AG04449 (cell line): ENCODE results near the gene FERMT3.

Source experiments
- CTCF ChIA-PET: fragments of 350-600 bp; formaldehyde crosslinking; extraction: SDS; loops from one replicate; lab custom pipeline; 2021; ENCODE audit warnings: antibody characterized with exemption; lab: Yijun Ruan, JAX
- POLR2A ChIA-PET: fragments of 400-600, 350-600 bp; formaldehyde crosslinking; extraction: SDS; loops from one replicate; lab custom pipeline; 2020; ENCODE audit warnings: antibody characterized with exemption, inconsistent platforms; lab: Yijun Ruan, JAX
- DNase-seq: peaks from one replicate; pipeline ENCODE4 v3.0.0-alpha.2; 2010; ENCODE audit warnings: low read depth, low spot score
- H3K4me3 ChIP-seq: 2 replicates; pipeline ENCODE4 v1.5.1; 2011; ENCODE audit warnings: low read depth, mild to moderate bottlenecking, control low read depth, low read length
- CTCF ChIP-seq: IDR thresholded peaks from one replicate; pipeline ENCODE4 v1.5.1; 2011; ENCODE audit warnings: mild to moderate bottlenecking, moderate library complexity, low read length, control low read depth, inconsistent platforms; ENCODE audit not compliant: insufficient read depth; ENCODE audit errors: missing control alignments

The FERMT3 gene

GRCh38 chr11:64256300-64256699 lies 49.8 kb downstream of the FERMT3 start:
- H3K4me3 ChIP-seq: no peak overlapping the region
- no peak for TF ChIP-seq CTCF
- CTCF ChIA-PET: interaction anchor here (1.0 to 2.2 kb wide), 4 partner anchors 9 to 48 kb away, joined by 3 to 8 read pairs (median 5); partner anchors contain the start of gene PPP1R14B
- DNase-seq: no peak
- POLR2A ChIA-PET: no interaction called here

- ChIA-PET POLR2A (interaction anchor here (1.0 to 2.6 kb wide), 2 partner anchors 10 to 13 kb away, joined by 5 to 12 read pairs; no protein-coding TSS in a partner anchor), CTCF (interaction anchor here (0.8 to 15.2 kb wide), 4 partner anchors 10 to 54 kb away, joined by 3 to 224 read pairs (median 9); partner anchors contain the start of genes PLCB3 and PPP1R14B)
- no peak for TF ChIP-seq CTCF
- H3K4me3 ChIP-seq: no peak overlapping the region
- no peak for DNase-seq
These were observed 51.8 kb downstream of the FERMT3 start for GRCh38 chr11:64258356-64258755.

GRCh38 chr11:64258946-64259532 lies 52.5 kb downstream of the FERMT3 start:
- TF ChIP-seq CTCF: no peak
- POLR2A ChIA-PET: interaction anchor here (1.0 to 2.6 kb wide), 2 partner anchors 9 to 12 kb away, joined by 5 to 12 read pairs; no protein-coding TSS in a partner anchor
- no peak for DNase-seq
- CTCF ChIA-PET: interaction anchor here (0.8 to 15.2 kb wide), 4 partner anchors 9 to 55 kb away, joined by 3 to 224 read pairs (median 9); partner anchors contain the start of genes PLCB3 and PPP1R14B
- H3K4me3 ChIP-seq: no peak overlapping the region

- H3K4me3 ChIP-seq: no peak overlapping the region
- ChIA-PET POLR2A (interaction anchor here (2.6 kb wide), 1 partner anchor 8 kb away, joined by 12 read pairs; no protein-coding TSS in a partner anchor), CTCF (interaction anchor here (2.3 to 15.2 kb wide), 2 partner anchors 11 to 43 kb away, joined by 12 to 224 read pairs; partner anchors contain the start of genes PLCB3 and PPP1R14B)
These were observed 53.1 kb downstream of the FERMT3 start for GRCh38 chr11:64259533-64260067.

GRCh38 chr11:64260147-64260708 lies 53.7 kb downstream of the FERMT3 start:
- ChIA-PET POLR2A (no interaction called here), CTCF (interaction anchor here (15.2 kb wide), 1 partner anchor 12 kb away, joined by 224 read pairs; the partner anchor contains the start of genes PLCB3 and PPP1R14B)
- no peak for DNase-seq
- no peak for TF ChIP-seq CTCF
- H3K4me3 ChIP-seq: no peak overlapping the region

More at GRCh38 chr11:64259533-64260067, 53.1 kb downstream of the FERMT3 start:
- DNase-seq: no peak
- TF ChIP-seq CTCF: no peak
